IPS DF 4.7 (cell line): ENCODE results near the gene COL15A1.
"Not testable (repeated sequence)": the region's sequence is repeated elsewhere in the genome, so short reads cannot be mapped to it uniquely, and the experiment has no call there.

Experiments
- DNase-seq: peaks from one replicate; pipeline ENCODE4 v3.0.0-alpha.2; 2013; ENCODE audit warnings: low spot score; ENCODE audit errors: extremely low read depth

The COL15A1 gene

DNA sequence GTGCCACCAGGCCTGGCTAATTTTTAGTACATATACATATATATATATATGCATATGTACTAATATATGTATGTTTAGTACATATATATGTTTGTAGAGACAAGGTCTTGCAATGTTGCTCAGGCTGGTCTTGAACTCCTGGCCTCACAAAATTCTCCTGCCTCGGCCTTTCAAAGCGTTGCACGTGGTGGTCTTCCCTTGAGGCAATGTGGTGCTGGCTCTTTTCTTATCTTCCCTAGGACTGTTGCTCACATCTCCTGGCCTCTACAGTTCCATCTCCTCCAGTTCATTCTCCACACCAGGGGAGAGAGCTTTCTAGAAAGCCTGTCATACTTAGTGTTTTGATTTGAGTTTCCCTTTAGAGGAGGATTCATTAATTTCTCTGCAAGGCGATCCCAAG is 132.3 kb downstream of the COL15A1 start:
- DNase-seq: no peak

DNA sequence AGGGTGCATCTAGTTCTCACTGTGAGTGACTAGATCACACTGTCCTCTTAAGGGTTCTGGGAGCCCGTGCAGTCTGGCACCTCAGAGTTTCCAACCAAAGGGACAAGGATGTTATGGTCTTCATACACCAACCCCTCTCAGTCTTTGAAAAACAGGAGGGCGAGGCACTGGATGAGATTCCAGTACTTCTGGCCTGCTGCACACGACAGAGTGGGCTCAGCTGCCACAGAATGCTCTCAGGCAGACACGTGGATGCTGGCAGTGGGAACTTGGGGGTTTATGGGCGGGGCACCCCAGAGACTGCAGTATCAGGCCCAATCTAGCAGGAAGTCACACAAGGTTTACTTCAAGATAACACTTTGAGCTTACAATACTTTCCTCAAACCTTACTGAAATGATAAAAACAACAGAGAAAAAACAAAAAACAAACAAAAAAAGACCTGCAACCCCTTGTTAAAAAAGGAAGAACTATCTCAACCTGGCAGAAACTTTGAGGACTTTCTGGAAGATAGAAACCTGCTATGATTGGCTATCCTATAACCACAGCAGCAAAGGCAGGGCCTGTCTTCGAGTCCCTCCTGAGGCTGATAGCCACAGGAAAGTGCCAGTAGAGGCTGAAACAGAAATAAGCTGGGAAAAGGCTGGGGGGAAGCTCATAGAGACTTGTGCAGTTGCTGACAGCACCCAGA is 132.9 kb downstream of the COL15A1 start:
- no peak for DNase-seq

DNA sequence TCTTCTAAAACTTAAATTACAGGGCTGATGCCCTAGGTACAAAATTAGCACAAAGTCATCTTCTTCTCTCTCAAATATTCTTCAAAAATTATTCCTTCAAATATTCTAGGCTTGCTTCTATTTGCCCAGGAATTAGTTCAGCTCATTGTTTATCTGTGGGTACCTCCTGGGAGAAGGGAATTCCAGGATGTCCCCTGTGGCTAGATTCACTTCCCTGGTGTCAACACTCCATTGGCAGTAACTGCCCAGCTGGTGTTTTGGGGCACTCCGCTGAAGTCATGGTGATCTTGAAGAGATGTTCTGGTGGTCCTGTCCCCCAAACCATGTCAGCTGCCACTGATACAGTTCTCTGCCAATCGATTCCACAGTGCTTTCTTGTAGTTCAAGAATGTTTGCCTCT is 135.0 kb downstream of the COL15A1 start:
- DNase-seq: no peak

DNA sequence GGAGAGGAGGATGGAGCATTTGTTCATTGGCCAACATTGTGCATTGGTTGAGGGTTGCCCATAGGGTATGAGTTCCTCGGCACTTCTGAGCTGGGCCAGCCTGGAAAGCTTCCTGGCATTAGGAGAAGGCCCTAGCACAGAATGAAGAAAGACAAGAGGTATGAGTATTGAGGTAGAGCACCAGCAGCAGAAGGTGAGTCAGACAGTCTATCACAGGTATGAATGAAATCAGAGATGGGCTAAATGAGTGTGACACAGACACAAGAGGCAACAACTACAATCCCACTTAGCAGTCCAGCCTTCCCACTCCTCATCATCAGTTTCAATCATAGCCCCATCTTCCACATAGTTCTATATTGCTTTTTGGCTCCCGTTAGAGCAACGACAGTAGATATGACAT is 135.8 kb downstream of the COL15A1 start:
- DNase-seq: no peak

DNA sequence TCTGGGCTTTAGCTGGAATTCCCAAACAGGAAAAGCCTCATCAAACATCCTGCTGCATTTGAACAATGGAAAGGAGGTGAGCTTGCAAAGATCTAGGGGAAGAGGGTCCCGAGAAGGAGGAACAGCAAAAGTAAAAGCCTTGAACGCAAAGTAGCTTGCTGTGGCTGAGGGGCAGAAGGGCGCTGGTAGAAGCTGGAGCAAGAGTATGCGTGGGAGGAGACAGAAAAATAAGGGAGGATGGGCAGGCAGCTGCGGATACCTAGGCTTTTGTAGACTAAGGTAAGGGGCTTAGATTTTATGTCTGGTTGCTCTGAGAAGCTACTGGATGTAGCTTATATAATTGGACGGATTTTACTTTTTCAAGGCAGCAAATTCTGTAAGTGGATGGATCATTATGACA is 139.3 kb downstream of the COL15A1 start:
- no peak for DNase-seq

DNA sequence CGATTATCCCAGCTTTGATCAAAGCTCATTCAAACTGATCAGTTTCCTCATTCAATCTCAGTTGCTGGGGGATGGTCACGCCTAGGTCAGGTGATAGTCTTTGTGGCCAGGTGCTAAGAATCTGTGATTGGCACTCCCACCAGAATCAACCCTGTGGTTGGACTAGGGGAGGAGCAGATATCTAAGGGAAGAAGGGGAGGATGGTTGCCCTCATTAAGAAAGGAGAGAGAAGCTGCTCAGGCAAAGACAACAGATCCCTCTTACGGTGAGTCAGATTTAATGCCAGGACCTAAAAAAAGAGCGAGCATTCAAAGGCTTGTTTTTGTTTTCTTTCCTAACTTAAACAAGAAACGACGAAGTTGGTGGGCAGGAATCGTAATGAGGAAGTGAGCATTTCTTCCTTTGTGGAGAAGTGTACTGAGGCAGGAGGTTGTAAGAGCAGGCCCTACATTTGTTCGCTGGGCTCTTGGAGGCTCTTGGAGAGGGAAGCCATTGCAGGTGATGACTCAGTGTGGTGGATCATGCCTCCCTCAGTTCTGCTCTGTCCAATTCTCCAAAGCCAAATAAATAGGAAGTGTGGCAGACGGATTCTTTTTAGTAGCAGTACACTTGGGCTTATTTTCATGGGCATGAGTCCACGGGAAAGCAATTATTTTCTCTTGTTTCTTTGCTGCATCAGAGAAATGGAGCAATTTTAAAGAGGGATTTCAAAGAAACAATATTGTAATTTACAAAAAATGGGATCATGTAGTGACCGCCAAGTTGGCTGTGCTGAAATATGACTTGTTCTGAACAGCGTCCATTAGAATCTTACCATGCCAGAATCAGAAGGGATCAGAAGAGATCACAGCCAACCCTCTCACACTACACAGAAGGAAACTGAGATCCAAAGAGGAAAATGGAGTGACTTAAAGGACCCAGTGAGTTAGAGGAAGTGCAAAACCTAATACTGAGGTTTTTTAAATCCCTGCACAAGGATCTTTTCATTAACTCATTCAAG is 142.5 kb downstream of the COL15A1 start:
- no peak for DNase-seq

DNA sequence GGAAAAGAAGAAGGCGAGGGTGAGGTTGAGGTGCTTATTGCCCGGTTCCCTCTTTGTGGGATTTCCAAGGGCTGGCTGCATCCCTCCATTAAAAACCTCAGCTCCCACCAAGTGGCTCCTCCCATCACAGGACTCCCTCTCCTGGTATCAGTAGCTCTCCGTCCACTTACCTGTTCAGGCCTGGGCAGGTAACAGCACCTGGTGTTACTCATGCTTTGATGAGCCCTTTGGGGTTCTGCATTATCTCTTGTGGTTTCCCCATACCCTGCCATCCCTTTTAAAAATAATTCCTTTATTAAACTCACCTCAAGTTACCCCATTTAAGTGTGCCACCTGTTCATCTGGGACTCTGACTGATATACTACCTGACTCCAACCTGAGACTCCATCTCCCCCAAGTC is 143.8 kb downstream of the COL15A1 start:
- no peak for DNase-seq

DNA sequence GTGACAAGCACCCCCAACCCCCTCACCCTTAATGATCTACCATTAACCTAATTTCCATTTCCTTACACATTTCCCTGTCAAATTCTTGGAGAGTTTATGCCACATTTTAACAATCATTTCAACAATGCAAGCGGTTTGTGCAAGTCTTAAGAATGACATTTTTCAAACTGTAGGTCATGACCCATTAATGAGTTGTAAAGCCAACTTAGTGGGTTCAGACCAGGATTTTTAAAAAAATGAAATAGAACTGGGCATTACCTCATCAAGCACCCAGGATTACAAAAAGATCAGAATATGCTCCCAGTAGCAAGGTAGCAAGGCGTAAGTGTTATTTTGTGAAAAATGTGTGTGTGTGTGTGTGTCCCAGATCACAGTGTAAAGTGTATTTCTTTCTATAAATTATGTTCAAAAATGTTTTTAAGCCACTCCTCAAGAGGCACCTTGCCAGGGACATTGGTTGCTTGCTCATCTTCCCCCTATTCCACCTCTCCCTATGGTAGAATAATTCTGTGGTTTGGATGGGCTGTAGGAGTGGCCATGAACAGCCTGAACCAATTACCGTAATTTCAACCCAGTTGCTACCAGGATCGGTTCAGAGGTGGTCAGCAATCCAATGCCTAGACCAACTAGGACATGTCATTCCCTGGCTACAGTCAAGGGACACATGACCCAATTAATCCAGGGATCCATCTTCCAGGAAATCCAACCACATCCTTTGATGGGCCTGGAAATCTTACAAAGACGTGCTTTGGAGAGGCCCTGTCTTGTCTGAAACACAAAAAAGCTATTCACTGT is 146.8 kb downstream of the COL15A1 start:
- no peak for DNase-seq

DNA sequence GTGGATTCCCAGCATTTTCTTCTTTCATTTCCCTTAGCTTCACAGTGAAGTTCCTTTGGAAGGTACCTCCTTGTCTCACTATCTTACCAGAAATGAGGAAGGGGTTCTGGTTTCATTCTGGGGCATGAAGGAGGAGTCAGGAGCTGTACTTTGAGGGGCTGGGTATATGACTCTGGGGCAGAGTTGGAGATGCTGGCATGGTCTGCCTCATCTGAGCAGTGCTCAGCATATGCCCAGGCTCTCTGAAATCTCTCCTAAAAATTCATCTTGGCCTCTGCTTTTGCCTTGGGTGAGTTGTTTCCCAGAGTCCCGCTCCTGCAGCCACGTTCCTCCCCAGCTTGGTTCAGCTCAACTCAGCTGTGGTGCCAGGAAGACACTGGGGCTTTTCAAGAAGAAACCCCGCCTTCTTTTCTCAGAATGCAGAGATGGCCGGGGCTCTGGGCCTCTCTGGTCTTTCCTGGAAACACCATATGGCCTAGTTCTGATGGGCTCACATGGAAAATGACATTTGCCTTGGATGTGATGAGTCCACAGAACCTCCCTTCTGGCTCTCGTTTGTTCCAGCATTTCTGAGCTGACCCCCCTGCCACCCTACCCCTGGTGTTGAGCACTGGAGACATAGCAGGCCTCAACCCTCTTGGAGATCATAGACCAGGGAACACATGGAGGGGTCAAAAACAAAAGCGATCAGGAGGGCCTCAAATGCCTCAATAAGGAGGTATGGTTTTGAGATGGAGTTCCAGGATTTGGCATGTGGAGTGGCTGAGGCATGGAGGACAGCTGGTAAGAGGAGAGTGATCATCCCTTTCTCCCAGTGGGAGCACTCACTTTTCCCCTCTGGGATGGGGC is 149.2 kb downstream of the COL15A1 start:
- DNase-seq: no peak

DNA sequence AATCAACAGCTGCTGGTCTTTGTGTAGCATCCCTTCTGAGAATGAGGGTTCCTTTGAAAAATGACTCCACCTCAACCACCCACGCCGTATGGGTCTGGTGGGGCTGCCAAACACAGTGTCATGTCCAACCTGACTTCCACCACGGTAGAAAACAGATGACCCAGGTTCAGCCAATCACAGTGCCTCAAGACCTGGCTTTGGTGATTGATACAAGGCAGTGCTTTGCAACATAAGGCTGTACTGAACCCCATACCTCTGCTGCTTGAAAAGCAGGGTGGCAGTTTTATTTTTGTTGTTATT is 149.7 kb downstream of the COL15A1 start:
- DNase-seq: no peak

DNA sequence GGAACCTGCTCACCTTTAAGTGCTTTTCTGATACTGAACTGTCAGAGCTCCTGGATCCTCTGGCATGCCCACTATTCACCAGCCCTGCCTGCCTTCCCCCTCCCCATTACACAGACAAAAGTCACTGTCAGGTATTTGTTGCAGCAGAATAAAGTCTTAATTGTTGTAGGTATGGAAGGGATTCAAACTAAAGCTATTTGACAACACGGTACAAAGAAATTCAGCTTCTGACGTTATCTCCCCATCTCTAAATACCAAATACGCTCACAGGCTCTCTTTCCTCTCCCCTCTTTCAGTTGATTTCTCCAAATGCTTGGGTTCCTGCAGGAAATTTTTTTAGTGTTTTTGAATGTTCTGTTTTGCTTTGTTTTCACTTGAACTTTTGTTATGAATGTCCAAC is 151.9 kb downstream of the COL15A1 start:
- no peak for DNase-seq

DNA sequence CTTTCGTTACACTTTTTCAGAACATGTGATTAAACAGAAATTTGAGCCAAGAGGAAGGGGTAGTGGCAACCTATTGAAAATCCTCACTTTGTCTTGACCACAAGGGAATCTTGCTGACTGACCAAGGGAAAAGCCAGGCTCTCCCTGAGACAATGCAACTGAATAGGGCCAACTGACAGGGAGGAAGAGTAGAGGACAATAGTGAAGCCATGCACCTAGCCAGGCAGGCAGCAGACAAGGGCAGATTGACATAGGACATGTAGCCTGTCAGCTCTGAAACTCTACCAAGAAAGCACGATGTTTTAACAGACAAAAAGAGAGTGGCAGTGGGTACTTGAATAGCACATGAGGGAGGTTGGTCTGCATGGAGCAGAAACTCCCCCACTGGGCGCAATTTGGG is 152.7 kb downstream of the COL15A1 start:
- DNase-seq: no peak

DNA sequence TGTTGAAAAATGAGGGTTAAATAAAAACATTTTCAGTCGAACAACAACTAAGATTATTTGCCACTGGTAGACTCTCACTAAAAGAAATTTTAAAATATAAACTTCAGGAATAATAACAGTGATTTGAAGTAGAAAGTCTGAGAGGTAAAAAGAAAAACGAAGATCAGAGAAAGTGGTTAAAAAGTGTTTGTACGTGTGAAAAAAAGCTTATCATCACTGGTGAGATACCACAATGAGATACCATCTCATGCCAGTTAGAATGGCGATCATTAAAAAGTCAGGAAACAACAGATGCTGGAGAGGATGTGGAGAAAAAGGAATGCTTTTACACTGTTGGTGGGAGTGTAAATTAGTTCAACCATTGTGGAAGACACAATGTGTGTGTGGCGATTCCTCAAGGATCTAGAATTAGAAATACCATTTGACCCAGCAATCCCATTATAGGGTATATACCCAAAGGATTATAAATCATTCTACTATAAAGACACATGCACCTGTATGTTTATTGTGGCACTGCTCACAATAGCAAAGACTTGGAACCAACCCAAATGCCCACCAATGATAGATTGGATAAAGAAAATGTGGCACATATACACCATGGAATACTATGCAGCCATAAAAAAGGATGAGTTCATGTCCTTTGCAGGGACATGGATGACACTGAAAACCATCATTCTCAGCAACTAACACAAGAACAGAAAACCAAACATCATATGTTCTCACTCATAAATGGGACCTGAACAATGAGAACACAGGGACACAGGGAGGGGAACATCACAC is 156.3 kb downstream of the COL15A1 start:
- not testable (repeated sequence) for DNase-seq

DNA sequence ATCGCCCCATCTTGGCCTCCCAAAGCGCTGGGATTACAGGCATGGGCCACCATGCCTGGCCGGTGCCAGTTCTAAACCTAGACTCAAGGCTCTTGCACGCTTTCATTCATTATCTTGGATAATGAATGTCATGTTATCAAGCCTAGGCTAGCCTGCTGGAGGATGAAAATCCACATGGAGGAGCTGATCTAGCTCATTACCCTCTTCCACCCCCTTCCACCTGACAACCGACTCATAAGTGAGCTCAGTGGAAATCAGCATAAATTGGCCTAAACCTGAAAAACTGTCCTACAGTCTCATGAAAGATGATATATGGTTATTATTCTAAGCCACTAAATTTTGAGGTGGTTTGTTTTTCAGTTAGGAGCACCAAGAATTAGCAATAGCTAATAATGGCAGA is 157.6 kb downstream of the COL15A1 start:
- DNase-seq: no peak

DNA sequence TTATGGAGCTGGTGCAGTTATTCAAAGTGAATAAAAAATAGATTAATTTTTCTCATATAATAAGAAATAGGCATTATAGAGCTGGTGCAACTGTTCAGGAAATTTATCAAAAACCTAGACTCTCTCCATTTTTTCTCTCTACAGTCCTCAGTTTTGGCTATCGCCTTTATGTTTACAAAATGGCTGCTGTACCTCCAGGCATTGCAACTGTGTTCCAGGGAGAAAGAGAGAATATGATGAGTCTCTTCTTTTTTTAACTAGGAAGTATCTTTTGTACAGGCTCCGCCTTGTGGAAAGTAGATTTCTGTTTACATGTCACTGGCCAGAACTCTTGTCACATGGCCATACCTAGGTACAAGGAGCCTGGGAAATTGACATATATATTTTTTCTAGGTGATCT is 158.1 kb downstream of the COL15A1 start:
- DNase-seq: no peak

DNA sequence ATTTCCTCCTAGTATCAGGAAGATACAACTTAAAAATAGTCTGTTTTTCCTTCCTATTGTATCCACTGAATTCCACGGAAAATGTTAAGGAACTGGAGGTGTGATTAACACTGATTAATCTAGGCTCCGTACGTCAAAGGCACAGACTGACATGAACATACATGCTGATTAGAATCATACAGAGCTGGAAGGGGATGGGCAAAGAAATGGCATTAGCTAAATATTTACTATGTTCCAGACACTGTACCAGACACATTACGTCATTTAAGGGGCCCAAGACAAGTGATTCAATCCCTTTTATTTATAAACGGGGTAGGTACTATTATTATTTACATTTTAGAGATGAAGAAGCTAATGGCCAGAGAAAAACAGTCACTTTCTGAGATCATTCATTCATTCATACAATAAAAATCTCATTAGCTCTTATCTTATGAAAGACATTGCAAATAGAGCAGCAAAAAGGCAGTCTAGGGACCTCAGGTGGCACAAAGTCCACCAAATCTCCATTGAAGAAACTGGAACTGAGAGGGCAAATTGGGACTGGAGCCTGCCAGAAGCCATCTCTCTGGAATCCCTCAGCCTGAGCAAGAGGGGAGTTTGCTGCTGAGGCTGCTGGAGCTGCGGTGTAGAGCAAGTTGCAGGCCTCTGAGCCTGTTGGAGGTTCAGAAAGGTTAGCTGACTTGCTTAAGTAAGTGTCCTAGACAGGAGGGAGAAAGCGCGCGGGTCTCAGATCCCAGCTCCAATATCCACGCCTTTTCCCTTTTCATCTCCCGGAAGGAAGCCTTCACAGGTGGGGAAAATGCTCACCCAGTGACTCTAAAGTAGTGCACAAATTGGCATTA is 159.6 kb downstream of the COL15A1 start:
- no peak for DNase-seq

DNA sequence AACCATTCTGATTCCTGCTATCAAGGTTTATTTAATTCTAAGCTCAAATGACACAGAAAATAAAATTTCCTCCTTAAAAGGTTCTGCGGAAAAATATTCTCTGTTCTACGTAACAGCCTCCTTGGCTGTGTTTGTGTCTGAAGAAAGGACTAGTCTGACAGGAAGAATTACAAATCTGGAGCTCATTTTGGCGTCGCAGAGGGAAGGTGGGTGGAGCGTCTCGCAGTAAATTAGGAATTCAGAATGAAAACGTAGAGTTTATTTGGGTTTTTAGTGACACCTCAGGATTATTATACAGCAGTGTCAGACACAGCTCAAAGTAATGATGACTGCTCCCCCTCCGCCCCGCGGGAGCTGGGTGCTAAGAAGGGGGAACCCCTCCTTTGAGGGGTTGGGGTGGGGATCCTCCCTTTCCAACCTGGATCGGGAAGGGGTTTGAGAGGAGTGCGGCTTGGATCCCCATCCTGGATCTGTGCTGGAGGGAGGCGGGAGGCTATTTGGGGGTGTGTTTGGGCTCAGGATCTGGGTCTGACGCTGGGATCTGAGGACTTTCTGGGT is 160.3 kb downstream of the COL15A1 start:
- no peak for DNase-seq

DNA sequence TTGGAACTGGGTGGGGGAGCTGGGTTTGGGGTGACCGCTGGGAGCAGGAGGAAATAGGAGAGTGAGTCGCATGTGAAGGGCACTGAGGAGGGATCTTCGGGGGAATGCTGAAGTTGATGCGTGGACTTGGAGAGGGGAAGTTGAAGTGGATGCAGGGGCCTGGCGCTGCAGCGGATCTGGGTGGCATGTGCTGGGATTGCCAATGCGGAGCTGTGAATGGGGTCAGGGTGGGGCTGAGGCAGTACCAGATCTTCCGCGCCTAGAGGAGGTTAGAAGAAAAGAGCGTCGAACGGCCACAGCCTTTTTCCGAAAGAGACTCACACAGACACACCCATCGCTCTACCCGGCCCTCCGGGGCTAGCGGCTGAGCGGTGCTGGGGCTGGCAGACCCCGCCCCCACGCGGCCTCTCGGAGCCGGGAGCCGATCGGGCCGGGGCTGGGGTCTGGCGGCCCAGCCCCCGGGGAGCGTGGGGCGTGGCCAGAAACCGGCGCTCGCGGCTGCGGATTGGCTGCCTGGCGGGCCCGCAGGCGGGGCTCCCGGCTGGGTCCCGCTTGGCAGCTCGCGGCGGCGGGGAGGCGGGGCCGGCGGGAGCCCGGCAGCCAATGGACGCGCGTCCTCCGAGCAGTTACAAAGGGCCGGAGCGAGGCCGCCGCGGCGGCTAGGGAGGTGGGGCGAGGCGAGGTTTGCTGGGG is 160.9 kb downstream of the COL15A1 start, which contains the start of gene TGFBR1:
Gene TGFBR1 (plus strand): TSS at position 655 of the 693 bp plus-strand sequence. CDS start 93 bp downstream, outside the sequence.
- DNase-seq: peak; percentile 30
